ENCODE results near the gene PCBP3.

GRCh38 chr21:45745256-45745655 is 101.7 kb downstream of the PCBP3 start:
- TF ChIP-seq CTCF (IDR thresholded peaks at IDR 0.05; ENCODE audit: insufficient read depth, low read length) = no peak
- TF ChIP-seq GABPA (IDR thresholded peaks at IDR 0.05; ENCODE audit: low read depth) = no peak
- no peak for TF ChIP-seq POLR2AphosphoS5 (IDR thresholded peaks at IDR 0.05; ENCODE audit: low read depth)
